PC-9 (cell line): ENCODE measurements around the gene XPC.

ENCODE experiments used
- CTCF ChIP-seq: fragments of 200-600 bp; sonication (generic); conservative IDR thresholded peaks from 2 replicates; pipeline ENCODE4 v1.6.1; 2017; ENCODE audit warnings: mixed run types, antibody characterized with exemption, mild to moderate bottlenecking, moderate library complexity
- EZH2 ChIP-seq: fragments of 200-600 bp; sonication (generic); IDR thresholded peaks from 2 replicates; pipeline ENCODE4 v1.8.0; 2017; ENCODE audit warnings: antibody characterized with exemption, low read depth

GRCh38 chr3:14134291-14134690, 44.1 kb downstream of the XPC start:
- TF ChIP-seq CTCF (no peak), EZH2 (no peak)
